Measurements from ENCODE around the gene CLBA1. TPM values are rescaled to one million over a fixed set of nuclear protein-coding genes. Genes with fewer than 3 reads are reported as not detected.
"Not testable (repeated sequence)": the region's sequence is repeated elsewhere in the genome, so short reads cannot be mapped to it uniquely, and the experiment has no call there.

Gene CLBA1
- polyA plus RNA-seq, 1 donor from 2014 or later = 1.3 TPM

GRCh38 chr14:104944436-104945205 is 41.0 kb upstream of the CLBA1 start:
- H3K9me3 Mint-ChIP-seq, H3K27me3 Mint-ChIP-seq, H3K36me3 Mint-ChIP-seq, H3K27ac Mint-ChIP-seq, H3K4me1 Mint-ChIP-seq, H3K4me3 Mint-ChIP-seq: not testable (repeated sequence)

DNA sequence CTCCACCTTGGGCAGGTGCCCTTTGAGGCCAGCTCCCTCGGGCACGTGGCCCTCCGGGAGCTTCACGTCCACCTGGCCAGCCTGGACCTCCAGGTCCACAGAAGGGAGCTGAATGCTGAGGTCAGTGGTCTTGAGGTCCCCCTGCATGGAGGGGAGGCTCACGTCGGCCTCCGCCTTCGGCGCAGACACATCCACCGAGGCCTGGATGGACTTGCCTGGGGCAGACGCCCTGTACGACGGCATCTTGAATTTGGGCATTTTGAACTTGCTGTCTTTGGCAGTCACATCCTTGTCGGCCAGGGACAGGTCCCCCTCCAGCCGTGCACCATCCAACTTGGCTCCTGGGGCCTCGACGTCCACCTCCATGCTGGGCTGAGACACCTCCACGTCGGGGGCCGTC is 40.3 kb upstream of the CLBA1 start:
- not testable (repeated sequence) for H3K9me3 Mint-ChIP-seq, H3K27ac Mint-ChIP-seq, H3K36me3 Mint-ChIP-seq, H3K4me1 Mint-ChIP-seq, H3K27me3 Mint-ChIP-seq, H3K4me3 Mint-ChIP-seq

- H3K36me3 Mint-ChIP-seq, H3K9me3 Mint-ChIP-seq, H3K4me1 Mint-ChIP-seq, H3K27ac Mint-ChIP-seq, H3K4me3 Mint-ChIP-seq, H3K27me3 Mint-ChIP-seq: not testable (repeated sequence)
Observed at GRCh38 chr14:104945986-104946965, 39.3 kb upstream of the CLBA1 start.

GRCh38 chr14:104947201-104947600 is 38.4 kb upstream of the CLBA1 start:
- H3K27ac Mint-ChIP-seq, H3K36me3 Mint-ChIP-seq, H3K9me3 Mint-ChIP-seq, H3K4me3 Mint-ChIP-seq, H3K4me1 Mint-ChIP-seq, H3K27me3 Mint-ChIP-seq: not testable (repeated sequence)

DNA sequence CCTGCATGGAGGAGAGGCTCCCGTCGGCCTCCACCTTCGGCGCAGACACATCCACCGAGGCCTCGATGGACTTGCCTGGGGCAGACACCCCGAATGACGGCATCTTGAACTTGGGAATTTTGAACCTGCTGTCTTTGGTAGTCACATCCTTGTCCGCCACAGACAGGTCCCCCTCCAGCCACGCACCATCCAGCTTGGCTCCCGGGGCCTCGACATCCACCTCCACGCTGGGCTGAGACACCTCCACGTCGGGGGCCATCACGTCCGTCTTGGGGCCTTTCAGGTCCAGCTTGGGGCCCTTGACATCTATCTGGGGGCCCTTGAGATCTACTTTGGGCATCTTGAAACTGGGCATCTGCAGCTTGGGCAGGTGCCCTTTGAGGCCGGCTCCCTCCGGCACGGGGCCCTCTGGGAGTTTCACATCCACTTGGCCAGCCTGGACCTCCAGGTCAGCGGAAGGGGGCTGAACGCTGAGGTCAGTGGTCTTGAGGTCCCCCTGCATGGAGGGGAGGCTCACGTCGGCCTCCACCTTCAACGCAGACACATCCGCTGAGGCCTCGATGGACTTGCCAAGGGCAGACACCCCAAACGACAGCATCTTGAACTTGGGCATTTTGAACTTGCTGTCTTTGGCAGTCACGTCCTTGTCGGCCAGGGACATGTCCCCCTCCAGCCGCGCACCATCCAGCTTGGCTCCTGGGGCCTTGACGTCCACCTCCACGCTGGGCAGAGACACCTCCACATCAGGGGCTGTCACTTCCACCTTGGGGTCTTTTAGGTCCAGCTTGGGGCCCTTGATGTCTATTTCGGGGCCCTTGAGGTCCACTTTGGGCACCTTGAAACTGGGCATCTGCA is 37.5 kb upstream of the CLBA1 start:
- not testable (repeated sequence) for H3K36me3 Mint-ChIP-seq, H3K9me3 Mint-ChIP-seq, H3K4me1 Mint-ChIP-seq, H3K27me3 Mint-ChIP-seq, H3K4me3 Mint-ChIP-seq, H3K27ac Mint-ChIP-seq

DNA sequence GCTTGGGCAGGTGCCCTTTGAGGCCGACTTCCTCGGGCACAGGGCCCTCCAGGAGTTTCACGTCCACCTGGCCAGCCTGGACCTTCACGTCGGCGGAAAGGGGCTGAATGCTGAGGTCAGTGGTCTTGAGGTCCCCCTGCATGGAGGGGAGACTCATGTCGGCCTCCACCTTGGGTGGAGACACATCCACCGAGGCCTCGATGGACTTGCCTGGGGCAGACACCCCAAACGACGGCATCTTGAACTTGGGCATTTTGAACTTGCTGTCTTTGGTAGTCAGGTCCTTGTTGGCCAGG is 36.9 kb upstream of the CLBA1 start:
- H3K27ac Mint-ChIP-seq = no peak overlapping the region
- H3K27me3 Mint-ChIP-seq = no peaks in the 10 kb centered on the region
- H3K4me3 Mint-ChIP-seq = no peak overlapping the region
- peaks cover 0 to 3% (median 0%) of the 10 kb centered on the region in 3 donors for H3K9me3 Mint-ChIP-seq
- peaks cover 4% of the 10 kb centered on the region for H3K36me3 Mint-ChIP-seq
- peaks cover 0 to 4% (median 3%) of the 10 kb centered on the region in 3 donors for H3K4me1 Mint-ChIP-seq

DNA sequence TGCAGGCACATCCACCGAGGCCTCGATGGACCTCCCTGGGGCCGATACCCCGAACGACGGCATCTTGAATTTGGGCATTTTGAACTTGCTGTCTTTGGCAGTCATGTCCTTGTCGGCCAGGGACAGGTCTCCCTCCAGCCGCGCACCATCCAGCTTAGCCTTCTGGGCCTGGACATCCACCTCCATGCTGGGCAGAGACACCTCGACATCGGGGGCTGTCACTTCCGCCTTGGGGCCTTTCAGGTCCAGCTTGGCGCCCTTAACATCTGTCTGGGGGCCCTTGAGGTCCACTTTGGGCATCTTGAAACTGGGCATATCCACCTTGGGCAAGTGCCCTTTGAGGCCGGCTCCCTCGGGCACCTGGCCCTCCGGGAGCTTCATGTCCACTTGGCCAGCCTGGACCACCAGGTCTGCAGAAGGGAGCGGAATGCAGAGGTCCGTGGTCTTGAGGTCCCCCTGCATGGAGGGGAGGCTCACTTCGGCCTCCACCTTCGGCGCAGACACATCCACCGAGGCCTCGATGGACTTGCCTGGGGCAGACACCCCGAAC is 36.1 kb upstream of the CLBA1 start:
- H3K9me3 Mint-ChIP-seq, H3K4me1 Mint-ChIP-seq, H3K36me3 Mint-ChIP-seq, H3K27ac Mint-ChIP-seq, H3K27me3 Mint-ChIP-seq, H3K4me3 Mint-ChIP-seq: not testable (repeated sequence)

GRCh38 chr14:104950021-104950420 is 35.6 kb upstream of the CLBA1 start:
- no peak overlapping the region for H3K4me3 Mint-ChIP-seq
- H3K27me3 Mint-ChIP-seq = no peaks in the 10 kb centered on the region
- H3K4me1 Mint-ChIP-seq = peaks cover 0 to 4% (median 3%) of the 10 kb centered on the region in 3 donors
- peaks cover 0 to 3% (median 0%) of the 10 kb centered on the region in 3 donors for H3K9me3 Mint-ChIP-seq
- H3K27ac Mint-ChIP-seq = no peak overlapping the region
- peaks cover 6% of the 10 kb centered on the region for H3K36me3 Mint-ChIP-seq

- not testable (repeated sequence) for H3K36me3 Mint-ChIP-seq, H3K4me1 Mint-ChIP-seq, H3K9me3 Mint-ChIP-seq, H3K27me3 Mint-ChIP-seq, H3K4me3 Mint-ChIP-seq, H3K27ac Mint-ChIP-seq
Observed at GRCh38 chr14:104950701-104951100, 34.9 kb upstream of the CLBA1 start.

DNA sequence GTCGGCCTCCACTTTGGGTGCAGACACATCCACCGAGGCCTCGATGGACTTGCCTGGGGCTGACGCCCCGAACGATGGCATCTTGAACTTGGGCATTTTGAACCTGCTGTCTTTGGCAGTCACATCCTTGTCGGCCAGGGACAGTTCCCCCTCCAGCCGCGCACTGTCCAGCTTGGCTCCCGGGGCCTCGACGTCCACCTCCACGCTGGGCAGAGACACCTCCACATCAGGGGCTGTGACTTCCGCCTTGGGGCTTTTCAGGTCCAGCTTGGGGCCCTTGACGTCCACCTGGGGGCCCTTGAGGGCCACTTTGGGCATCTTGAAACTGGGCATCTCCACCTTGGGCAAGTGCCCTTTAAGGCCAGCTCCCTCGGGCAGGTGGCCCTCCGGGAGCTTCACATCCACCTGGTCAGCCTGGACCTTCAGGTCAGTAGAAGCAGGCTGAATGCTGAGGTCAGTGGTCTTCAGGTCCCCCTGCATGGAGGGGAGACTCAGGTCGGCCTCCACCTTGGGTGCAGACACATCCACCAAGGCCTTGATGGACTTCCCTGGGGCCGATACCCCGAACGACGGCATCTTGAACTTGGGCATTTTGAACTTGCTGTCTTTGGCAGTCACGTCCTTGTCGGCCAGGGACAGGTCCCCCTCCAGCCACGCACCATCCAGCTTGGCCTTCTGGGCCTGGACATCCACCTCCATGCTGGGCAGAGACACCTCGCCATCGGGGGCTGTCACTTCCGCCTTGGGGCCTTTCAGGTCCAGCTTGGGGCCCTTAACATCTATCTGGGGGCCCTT is 33.5 kb upstream of the CLBA1 start:
- not testable (repeated sequence) for H3K9me3 Mint-ChIP-seq, H3K36me3 Mint-ChIP-seq, H3K4me1 Mint-ChIP-seq, H3K27me3 Mint-ChIP-seq, H3K27ac Mint-ChIP-seq, H3K4me3 Mint-ChIP-seq

DNA sequence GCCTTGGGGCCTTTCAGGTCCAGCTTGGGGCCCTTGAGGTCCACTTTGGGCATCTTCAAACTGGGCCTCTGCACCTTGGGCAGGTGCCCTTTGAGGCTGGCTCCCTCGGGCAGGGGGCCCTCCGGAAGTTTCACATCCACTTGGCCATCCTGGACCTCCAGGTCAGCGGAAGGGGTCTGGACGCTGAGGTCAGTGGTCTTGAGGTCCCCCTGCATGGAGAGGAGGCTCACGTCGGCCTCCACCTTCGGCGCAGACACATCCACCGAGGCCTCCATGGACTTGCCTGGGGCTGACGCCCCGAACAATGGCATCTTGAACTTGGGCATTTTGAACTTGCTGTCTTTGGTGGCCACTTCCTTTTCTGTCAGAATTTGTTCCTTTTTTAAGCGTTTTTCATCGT is 32.5 kb upstream of the CLBA1 start:
- Mint-ChIP-seq H3K27ac (no peak overlapping the region), H3K36me3 (peaks cover 6% of the 10 kb centered on the region), H3K4me3 (no peak overlapping the region), H3K4me1 (peaks cover 0 to 4% (median 3%) of the 10 kb centered on the region in 3 donors), H3K9me3 (peaks cover 0 to 3% (median 0%) of the 10 kb centered on the region in 3 donors), H3K27me3 (peaks cover 8% of the 10 kb centered on the region)

- H3K4me1 Mint-ChIP-seq = peaks cover 0 to 4% (median 3%) of the 10 kb centered on the region in 3 donors
- no peak overlapping the region for H3K4me3 Mint-ChIP-seq
- peaks cover 8% of the 10 kb centered on the region for H3K27me3 Mint-ChIP-seq
- H3K27ac Mint-ChIP-seq = no peak overlapping the region
- H3K36me3 Mint-ChIP-seq = peaks cover 6% of the 10 kb centered on the region
- peaks cover 0 to 3% (median 0%) of the 10 kb centered on the region in 3 donors for H3K9me3 Mint-ChIP-seq
Observed at GRCh38 chr14:104953896-104954656, 31.5 kb upstream of the CLBA1 start.

DNA sequence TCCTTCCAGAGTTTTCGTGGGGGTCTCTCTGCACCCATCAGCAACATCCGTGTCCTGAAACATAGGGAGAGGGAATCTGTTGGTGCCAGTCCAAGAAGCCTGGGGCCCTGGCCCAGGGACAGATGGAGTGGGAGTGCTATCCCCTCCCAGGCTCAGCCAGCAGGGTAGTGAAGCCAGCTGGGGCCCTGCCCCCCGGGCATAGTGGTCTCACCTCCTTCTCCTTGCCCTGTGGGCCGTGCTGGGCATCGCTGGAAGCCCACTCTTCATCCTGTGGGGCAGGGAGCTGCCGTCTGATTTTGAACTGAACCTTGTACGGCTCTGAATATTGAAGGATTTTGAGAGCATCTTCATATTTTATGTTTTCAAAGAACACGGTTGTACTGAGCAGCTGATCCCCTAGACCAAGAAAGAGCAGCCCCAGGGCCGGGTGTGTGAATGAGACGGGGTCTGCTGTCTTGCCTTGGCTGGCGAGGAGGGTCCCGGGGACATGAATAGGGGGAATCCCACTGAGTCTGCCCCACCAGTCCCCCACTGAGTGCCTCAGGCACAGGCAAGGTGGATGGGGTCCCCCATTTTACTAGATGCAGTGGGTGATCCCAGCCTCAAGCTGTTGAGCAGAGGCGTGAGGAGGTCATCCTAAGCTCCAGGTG is 30.7 kb upstream of the CLBA1 start:
- Mint-ChIP-seq H3K4me3 (no peak overlapping the region), H3K36me3 (peaks cover 6% of the 10 kb centered on the region), H3K9me3 (peaks cover 0 to 3% (median 0%) of the 10 kb centered on the region in 3 donors), H3K27me3 (peaks cover 8% of the 10 kb centered on the region), H3K4me1 (peaks cover 0 to 4% (median 3%) of the 10 kb centered on the region in 3 donors), H3K27ac (no peak overlapping the region)
